ENCODE data around the gene DYNC1I1.

Gene DYNC1I1

DNA sequence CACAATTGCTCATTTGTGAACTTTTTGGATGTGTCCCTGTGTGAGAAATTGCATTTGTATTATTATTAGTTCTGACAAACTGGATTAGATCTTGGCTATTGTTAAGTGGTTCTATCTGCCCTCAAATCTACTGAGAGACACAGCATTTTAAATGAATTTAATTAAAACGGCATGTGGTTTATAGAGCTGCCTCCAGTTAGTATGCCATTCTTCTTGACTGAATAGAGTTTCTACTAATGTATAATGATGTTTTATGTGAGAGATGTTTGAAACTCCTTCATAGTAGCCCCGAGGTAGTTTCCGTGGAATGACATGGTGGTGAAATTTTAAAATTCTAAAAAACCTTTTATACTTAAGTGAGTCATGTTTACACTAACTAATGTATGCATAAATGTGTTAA, 110.9 kb downstream of the DYNC1I1 start:
- H3K4me3 ChIP-seq (ENCODE audit: low read length) = no peak overlapping the region
- DNase-seq (ENCODE audit: low read depth) = no peak
- TF ChIP-seq, protein P1, sequence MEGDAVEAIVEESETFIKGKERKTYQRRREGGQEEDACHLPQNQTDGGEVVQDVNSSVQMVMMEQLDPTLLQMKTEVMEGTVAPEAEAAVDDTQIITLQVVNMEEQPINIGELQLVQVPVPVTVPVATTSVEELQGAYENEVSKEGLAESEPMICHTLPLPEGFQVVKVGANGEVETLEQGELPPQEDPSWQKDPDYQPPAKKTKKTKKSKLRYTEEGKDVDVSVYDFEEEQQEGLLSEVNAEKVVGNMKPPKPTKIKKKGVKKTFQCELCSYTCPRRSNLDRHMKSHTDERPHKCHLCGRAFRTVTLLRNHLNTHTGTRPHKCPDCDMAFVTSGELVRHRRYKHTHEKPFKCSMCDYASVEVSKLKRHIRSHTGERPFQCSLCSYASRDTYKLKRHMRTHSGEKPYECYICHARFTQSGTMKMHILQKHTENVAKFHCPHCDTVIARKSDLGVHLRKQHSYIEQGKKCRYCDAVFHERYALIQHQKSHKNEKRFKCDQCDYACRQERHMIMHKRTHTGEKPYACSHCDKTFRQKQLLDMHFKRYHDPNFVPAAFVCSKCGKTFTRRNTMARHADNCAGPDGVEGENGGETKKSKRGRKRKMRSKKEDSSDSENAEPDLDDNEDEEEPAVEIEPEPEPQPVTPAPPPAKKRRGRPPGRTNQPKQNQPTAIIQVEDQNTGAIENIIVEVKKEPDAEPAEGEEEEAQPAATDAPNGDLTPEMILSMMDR (conservative IDR thresholded peaks at IDR 0.05; ENCODE audit: low read depth, low read length) = no peak

DNA sequence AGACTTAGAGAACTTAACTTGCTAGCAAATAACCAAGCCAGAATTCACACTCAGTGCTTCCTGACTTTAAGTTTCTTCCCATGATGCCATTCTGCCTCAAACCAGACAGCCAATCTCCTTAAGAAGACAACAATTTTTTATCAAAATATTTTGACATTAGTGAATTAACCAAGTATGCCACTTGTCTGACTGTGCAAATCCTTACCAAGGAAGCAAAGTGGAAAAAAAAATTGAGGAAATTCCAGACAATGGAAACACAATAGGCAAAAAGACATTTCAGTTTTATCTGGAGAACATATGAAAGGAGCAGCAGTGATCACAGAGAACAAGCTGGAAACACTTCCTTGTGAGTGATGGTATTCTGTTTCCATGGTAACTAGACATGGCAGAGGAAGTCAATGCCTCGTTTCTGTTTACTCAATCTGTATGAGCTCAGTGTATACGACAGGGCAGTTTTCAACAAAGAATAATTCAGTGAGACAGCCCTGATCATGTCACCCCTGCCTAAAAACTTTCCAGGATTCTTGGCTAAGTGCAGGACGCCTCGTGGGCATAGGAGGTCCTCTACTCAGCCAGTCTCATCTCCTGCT, 114.2 kb downstream of the DYNC1I1 start:
- TF ChIP-seq, protein P1 (conservative IDR thresholded peaks at IDR 0.05; ENCODE audit: low read depth, low read length) = no peak
- H3K4me3 ChIP-seq (ENCODE audit: low read length) = no peak overlapping the region
- DNase-seq (ENCODE audit: low read depth) = no peak

DNA sequence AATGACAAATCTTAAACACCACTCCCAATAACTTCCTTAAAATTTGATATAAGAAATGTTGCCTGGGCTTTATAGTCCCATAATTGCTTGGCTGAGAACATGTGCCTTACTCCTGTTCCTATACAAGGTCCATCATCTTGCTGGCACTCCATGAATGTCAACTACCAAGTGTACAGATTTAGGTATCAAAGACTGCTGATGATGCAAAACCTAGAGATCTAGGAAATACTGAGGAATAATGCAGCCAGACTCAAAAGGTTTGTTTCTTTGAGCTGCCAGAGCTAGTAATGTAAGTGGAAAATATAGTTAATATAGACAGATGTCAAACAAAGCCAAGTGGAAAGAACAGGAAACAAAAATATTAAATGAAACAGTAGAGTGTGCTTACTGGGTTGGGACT, 121.1 kb downstream of the DYNC1I1 start:
- TF ChIP-seq, protein P1 (conservative IDR thresholded peaks at IDR 0.05; ENCODE audit: low read depth, low read length) = no peak
- no peak for DNase-seq (ENCODE audit: low read depth)

GRCh38 chr7:95897557-95898251, 125.3 kb downstream of the DYNC1I1 start:
- DNase-seq (ENCODE audit: low read depth) = no peak
- no peak overlapping the region for H3K4me3 ChIP-seq (ENCODE audit: low read length)
- TF ChIP-seq, protein P1 (conservative IDR thresholded peaks at IDR 0.05; ENCODE audit: low read depth, low read length) = no peak

More for the DNA sequence above, 121.1 kb downstream of the DYNC1I1 start:
- H3K4me3 ChIP-seq (ENCODE audit: low read length) = no peak overlapping the region

DNA sequence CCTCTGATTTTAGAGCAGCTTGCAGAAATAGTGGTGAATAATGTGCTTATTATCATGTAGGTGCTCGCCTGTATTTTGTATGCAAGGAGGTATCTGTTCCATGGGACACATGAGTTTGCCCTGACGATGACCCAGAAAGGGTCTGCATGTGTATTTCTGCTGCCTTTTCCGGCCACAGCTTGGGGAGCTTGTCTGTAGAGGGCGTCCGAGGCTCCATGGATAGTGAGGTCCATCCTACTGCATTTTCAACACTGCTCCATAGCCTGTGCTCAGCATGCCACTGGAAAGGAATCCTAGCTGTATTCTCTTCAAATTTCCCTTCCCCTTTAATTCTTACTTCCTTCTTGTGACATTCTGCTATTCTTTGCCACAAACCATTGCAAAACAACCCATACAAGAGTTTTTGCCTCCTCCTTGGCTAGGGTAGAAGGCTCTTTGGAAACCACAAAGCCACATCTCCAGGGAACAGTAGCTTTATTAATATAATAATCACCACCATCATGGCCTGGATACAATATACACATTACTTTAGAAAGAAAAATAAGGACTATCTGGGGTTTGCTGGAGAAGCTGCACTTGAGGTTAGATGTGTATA, 127.7 kb downstream of the DYNC1I1 start:
- no peak overlapping the region for H3K4me3 ChIP-seq (ENCODE audit: low read length)
- DNase-seq (ENCODE audit: low read depth) = no peak
- TF ChIP-seq, protein P1 (conservative IDR thresholded peaks at IDR 0.05; ENCODE audit: low read depth, low read length) = no peak

DNA sequence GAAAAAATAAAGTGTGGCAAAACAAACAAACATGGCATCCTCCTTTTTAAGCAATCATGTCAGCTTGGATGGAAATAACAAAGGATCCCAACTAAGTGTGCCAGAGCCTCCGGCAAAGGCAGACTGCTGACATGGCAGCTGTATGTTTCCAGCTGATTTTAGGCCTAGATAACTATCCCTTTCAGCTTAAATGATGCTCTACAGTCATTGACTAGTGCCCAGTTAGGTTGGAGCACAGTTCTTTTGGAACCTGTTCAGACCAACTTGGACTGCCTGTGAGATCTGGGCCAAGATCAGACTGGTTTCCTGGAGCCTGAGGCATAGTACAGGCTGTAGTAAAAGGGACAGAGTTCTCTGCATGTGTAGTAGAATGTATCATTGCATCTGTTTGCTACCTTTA, 128.7 kb downstream of the DYNC1I1 start:
- no peak for DNase-seq (ENCODE audit: low read depth)
- no peak overlapping the region for H3K4me3 ChIP-seq (ENCODE audit: low read length)
- TF ChIP-seq, protein P1 (conservative IDR thresholded peaks at IDR 0.05; ENCODE audit: low read depth, low read length) = no peak

- TF ChIP-seq, protein P1 (conservative IDR thresholded peaks at IDR 0.05; ENCODE audit: low read depth, low read length) = no peak
- H3K4me3 ChIP-seq (ENCODE audit: low read length) = no peak overlapping the region
- no peak for DNase-seq (ENCODE audit: low read depth)
Measured at GRCh38 chr7:95904099-95904498, 131.7 kb downstream of the DYNC1I1 start.
